Daoy (cell line): ENCODE results near the gene CCDC141. TPM values are rescaled to one million over a fixed set of nuclear protein-coding genes. Genes with fewer than 3 reads are reported as not detected.

ENCODE experiments used
- DNase-seq: peaks from one replicate; pipeline ENCODE4 v3.0.0-alpha.2; 2015; ENCODE audit warnings: low read depth
- total RNA-seq: library from RNA; depleted of rRNA; stranded (reverse); fragments of >200 nt; shearing (Covaris generic); gene quantifications from 2 replicates; pipeline ENCODE4 v1.2.3, GENCODE V29; 2014; rRNA removed

The CCDC141 gene
- total RNA-seq, 1 experiment from 2014 or later = not detected

DNA sequence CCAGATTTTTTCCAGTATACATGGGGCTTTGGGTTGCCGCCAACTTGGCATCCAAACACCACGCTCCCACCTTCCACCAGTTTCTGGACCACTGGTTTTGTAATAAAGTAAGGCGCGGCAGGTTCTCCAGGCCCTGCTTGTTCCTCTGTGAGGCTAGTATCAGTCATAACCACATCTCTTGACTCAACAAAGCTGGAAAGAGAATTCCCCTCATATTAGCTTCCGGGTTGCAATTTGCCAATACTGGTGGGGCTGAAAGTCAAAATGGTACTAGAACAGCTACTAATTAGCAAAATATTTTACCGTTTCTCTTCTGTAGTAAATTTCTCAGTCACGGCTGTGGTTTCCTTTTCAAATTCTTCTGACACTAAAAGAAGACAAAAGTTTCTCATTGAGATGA is 267.7 kb downstream of the CCDC141 start:
- DNase-seq = no peak

Other genes starting within 250 kb of the CCDC141 start
- gene TTN, start 242.7 kb downstream of the CCDC141 start, total RNA-seq = under 0.01 TPM in 1 of 2 replicates, not detected in the other
- gene SESTD1, start 214.7 kb upstream of the CCDC141 start, total RNA-seq = 16.6 and 18.8 TPM in 2 replicates